Loucy (cell line): Measurements from ENCODE around the gene GUCY1A1.

Experiments
- H2AFZ ChIP-seq: fragments of 200-600 bp; sonication (generic); 2 replicates; pipeline ENCODE4 v1.6.0; 2016; ENCODE audit warnings: antibody characterized with exemption, mild to moderate bottlenecking, low read length, moderate library complexity
- H3F3A ChIP-seq: fragments of 200-600 bp; 2 replicates; pipeline ENCODE4 v1.6.0; 2016; ENCODE audit warnings: antibody characterized with exemption, low read depth, mild to moderate bottlenecking
- H3K27me3 ChIP-seq: fragments of 200-600 bp; sonication (generic); 2 replicates; pipeline ENCODE4 v1.6.1; 2014; ENCODE audit warnings: low read length, mild to moderate bottlenecking; ENCODE audit not compliant: insufficient read depth, poor library complexity, severe bottlenecking
- H3K36me3 ChIP-seq: fragments of 200-600 bp; sonication (generic); 2 replicates; pipeline ENCODE4 v1.6.1; 2016; ENCODE audit warnings: low read length; ENCODE audit not compliant: insufficient read depth
- H3K4me1 ChIP-seq: fragments of 200-600 bp; sonication (generic); 2 replicates; pipeline ENCODE4 v1.5.1; 2014; ENCODE audit warnings: low read length, mild to moderate bottlenecking; ENCODE audit not compliant: insufficient read depth, poor library complexity, severe bottlenecking
- H3K4me2 ChIP-seq: fragments of 200-600 bp; sonication (generic); 2 replicates; pipeline ENCODE4 v1.6.0; 2014; ENCODE audit warnings: antibody characterized with exemption, low read length, low read depth, mild to moderate bottlenecking; ENCODE audit not compliant: poor library complexity, severe bottlenecking
- H3K4me3 ChIP-seq: fragments of 200-600 bp; sonication (generic); 2 replicates; pipeline ENCODE4 v1.5.1; 2014; ENCODE audit warnings: low read length, mild to moderate bottlenecking, mixed read lengths; ENCODE audit not compliant: poor library complexity, severe bottlenecking
- H3K79me2 ChIP-seq: fragments of 200-600 bp; sonication (generic); 2 replicates; pipeline ENCODE4 v1.6.1; 2014; ENCODE audit warnings: low read length; ENCODE audit not compliant: insufficient read depth
- H3K9ac ChIP-seq: fragments of 200-600 bp; sonication (generic); 2 replicates; pipeline ENCODE4 v1.6.0; 2014; ENCODE audit warnings: mild to moderate bottlenecking, low read depth, low read length, moderate library complexity; ENCODE audit not compliant: poor library complexity, severe bottlenecking
- H3K9me2 ChIP-seq: fragments of 200-600 bp; sonication (generic); replicated peaks from 2 replicates; pipeline ENCODE4 v1.6.1; 2016; ENCODE audit warnings: low read depth, low read length, mixed read lengths
- H3K9me3 ChIP-seq: fragments of 200-600 bp; sonication (generic); 2 replicates; pipeline ENCODE4 v1.6.1; 2014; ENCODE audit warnings: mild to moderate bottlenecking, antibody characterized with exemption, low read length, low read depth; ENCODE audit not compliant: insufficient read depth
- H4K20me1 ChIP-seq: fragments of 200-600 bp; sonication (generic); 2 replicates; pipeline ENCODE4 v1.6.0; 2014; ENCODE audit warnings: antibody characterized with exemption, low read length, mild to moderate bottlenecking; ENCODE audit not compliant: insufficient read depth, poor library complexity, severe bottlenecking
- EZH2phosphoT487 ChIP-seq: fragments of 200-600 bp; IDR thresholded peaks from 2 replicates; pipeline ENCODE4 v1.6.1; 2018; ENCODE audit warnings: antibody characterized with exemption, mild to moderate bottlenecking, moderate library complexity, borderline replicate concordance
- TF ChIP-seq, protein P1 (sequence below): fragments of 200-600 bp; sonication (generic); conservative IDR thresholded peaks from 2 replicates; pipeline ENCODE4 v1.5.1; 2014; ENCODE audit warnings: mild to moderate bottlenecking, antibody characterized with exemption, low read length

Gene GUCY1A1

DNA sequence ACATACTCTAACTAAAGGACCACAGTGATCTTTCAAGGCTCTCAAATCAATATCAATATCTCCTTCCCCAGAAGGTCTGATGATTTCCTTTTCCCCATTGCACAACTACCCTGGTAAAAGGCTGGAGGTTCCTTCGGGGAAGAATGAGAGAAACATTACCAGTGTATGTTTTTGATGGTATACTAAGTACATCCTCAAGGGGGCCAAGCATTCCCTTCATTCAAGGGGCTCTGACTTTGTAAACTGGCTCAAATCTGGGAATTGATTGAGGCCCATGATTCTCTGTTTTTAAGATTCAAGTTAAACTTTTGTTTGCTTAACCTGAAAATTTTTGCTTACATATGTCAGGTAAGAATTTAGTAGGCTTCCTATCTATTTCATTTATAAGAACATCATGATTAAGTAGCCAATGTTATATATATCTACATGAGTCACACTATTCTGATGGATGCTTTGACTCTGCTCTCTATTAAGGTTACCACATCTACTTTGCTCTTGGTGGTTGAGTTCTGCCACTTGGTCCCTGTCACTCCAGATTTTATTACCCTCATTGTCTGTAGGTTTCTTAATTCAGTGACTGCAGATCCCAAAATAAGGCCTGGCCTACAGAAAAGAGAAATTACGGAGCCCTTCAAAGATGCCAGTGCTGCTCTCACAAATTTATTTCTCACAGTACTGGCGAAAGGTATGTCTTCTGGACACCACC is 75.8 kb downstream of the GUCY1A1 start:
- H3K36me3 ChIP-seq = no peaks in the 10 kb centered on the region
- TF ChIP-seq, protein P1, sequence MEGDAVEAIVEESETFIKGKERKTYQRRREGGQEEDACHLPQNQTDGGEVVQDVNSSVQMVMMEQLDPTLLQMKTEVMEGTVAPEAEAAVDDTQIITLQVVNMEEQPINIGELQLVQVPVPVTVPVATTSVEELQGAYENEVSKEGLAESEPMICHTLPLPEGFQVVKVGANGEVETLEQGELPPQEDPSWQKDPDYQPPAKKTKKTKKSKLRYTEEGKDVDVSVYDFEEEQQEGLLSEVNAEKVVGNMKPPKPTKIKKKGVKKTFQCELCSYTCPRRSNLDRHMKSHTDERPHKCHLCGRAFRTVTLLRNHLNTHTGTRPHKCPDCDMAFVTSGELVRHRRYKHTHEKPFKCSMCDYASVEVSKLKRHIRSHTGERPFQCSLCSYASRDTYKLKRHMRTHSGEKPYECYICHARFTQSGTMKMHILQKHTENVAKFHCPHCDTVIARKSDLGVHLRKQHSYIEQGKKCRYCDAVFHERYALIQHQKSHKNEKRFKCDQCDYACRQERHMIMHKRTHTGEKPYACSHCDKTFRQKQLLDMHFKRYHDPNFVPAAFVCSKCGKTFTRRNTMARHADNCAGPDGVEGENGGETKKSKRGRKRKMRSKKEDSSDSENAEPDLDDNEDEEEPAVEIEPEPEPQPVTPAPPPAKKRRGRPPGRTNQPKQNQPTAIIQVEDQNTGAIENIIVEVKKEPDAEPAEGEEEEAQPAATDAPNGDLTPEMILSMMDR = peak; percentile 50
- TF ChIP-seq EZH2phosphoT487 = no peak
- H2AFZ ChIP-seq = no peak overlapping the region
- H3K9me3 ChIP-seq = no peaks in the 10 kb centered on the region
- H3K27me3 ChIP-seq = no peaks in the 10 kb centered on the region
- H3K4me3 ChIP-seq = no peak overlapping the region
- no peaks in the 10 kb centered on the region for H3K9me2 ChIP-seq
- no peaks in the 10 kb centered on the region for H4K20me1 ChIP-seq
- no peak overlapping the region for H3K9ac ChIP-seq
- no peaks in the 10 kb centered on the region for H3F3A ChIP-seq
- no peaks in the 10 kb centered on the region for H3K4me1 ChIP-seq
- no peak overlapping the region for H3K4me2 ChIP-seq
- no peaks in the 10 kb centered on the region for H3K79me2 ChIP-seq

DNA sequence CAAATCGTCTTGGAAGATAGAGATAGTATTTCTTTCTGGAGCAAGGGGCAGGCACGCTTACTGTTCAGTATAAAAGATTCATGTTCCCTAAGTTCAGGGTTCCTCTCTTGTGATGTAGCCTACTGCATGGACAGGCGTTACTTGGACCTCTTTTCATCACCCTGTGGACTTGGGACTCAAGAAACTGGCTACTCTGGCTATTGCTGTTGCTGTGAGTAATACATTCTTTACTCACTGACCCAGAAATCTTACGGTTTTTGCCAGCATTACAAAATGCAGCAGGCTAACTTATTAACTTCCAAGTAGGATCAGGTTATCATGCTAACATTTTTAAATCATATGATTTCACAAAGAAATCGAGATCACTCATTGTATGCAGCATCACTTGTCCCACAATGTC is 79.3 kb downstream of the GUCY1A1 start:
- Histone ChIP-seq H3K4me3 (no peak overlapping the region), H3F3A (no peaks in the 10 kb centered on the region), H3K79me2 (no peaks in the 10 kb centered on the region), H3K9me3 (no peaks in the 10 kb centered on the region), H3K27me3 (no peaks in the 10 kb centered on the region), H2AFZ (no peak overlapping the region), H3K4me1 (no peaks in the 10 kb centered on the region), H3K9me2 (no peaks in the 10 kb centered on the region), H4K20me1 (no peaks in the 10 kb centered on the region), H3K9ac (no peak overlapping the region), H3K4me2 (no peak overlapping the region), H3K36me3 (no peaks in the 10 kb centered on the region)
- TF ChIP-seq, protein P1 = no peak
- no peak for TF ChIP-seq EZH2phosphoT487

DNA sequence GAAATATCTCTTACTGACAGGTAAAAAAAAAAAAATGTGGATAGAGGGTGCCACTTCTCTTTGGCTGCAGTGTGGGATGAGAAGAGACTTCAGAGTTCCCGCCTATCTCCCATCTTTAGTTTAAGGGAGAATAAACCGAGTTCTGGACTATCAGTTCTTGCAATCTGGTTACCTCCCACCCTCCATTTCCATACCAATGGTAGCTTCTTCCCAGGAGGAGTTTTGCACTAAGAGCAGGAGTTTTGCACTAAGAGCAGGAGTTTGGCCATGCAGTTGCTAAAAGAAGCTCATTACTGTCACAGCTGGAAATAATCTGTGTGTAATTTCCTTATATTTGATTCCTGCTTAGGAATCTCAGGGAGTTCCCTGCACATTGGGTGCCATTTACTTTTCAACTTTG is 81.4 kb downstream of the GUCY1A1 start:
- Histone ChIP-seq H3K9me2 (no peaks in the 10 kb centered on the region), H2AFZ (no peak overlapping the region), H3K36me3 (no peaks in the 10 kb centered on the region), H3K27me3 (no peaks in the 10 kb centered on the region), H3F3A (no peaks in the 10 kb centered on the region), H3K4me2 (no peak overlapping the region), H3K9me3 (no peaks in the 10 kb centered on the region), H4K20me1 (no peaks in the 10 kb centered on the region), H3K9ac (no peak overlapping the region), H3K4me3 (no peak overlapping the region), H3K4me1 (no peaks in the 10 kb centered on the region), H3K79me2 (no peaks in the 10 kb centered on the region)
- no peak for TF ChIP-seq EZH2phosphoT487
- TF ChIP-seq, protein P1 = no peak
